CD4-positive, alpha-beta T cell treated with Interleukin-4 for 1 hour (primary cell): ENCODE data around the gene SLCO2B1.
A peak's percentile ranks its signal among the peaks of the same experiment; 100 is the strongest.

Experiments
- DNase-seq, 2 donors: peaks; one replicate each; pipeline ENCODE4 v3.0.0-alpha.2; 2020 to 2022

SLCO2B1 gene

GRCh38 chr11:75145972-75146519, 4.9 kb upstream of the SLCO2B1 start:
- no peak for DNase-seq

- no peak for DNase-seq
Observed at GRCh38 chr11:75146711-75147110, 4.2 kb upstream of the SLCO2B1 start.

GRCh38 chr11:75147191-75147874, 3.6 kb upstream of the SLCO2B1 start:
- DNase-seq: no peak

- DNase-seq: peak in 1 of 2 donors; percentile 30
Observed at GRCh38 chr11:75147875-75148263, 3.0 kb upstream of the SLCO2B1 start.

- no peak for DNase-seq
Observed at GRCh38 chr11:75148436-75148983, 2.4 kb upstream of the SLCO2B1 start.

GRCh38 chr11:75149766-75150465, 991 bp upstream of the SLCO2B1 start:
- DNase-seq: no peak

DNA sequence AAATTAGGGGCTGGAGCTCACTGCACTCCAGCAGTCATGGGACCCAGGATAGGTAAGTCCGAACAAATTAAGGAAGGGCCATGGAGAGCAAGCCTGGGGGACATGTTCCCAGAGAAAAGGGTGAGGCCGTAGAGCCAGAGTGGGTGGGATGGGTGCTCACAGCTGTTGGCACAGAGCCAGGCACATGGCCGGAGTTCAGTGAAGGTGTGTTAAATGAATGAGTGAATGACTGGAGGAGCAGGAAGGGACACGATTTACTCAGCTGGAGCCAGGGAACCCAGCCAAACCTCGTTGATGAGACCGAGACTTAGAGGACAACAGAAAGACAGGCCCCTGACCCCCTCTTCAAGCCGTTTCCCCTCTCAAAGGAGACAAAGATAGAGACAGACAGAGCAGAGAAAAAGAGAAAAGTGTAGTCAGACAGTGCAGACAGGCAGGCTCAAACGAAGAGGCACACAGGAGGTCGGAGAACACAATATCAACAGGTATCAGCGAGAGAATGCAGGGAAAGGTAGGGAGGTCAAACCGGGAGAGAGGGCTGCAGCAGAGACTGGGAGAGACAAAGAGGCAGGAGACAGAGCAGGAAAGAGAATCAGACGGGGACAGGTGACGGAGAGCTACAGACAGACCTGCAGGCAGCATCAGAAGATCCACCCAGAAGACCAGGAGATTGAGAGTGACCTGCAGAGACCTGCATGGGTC, 590 bp downstream of the SLCO2B1 start:
- DNase-seq: no peak

GRCh38 chr11:75152090-75152489, 1.2 kb downstream of the SLCO2B1 start:
- no peak for DNase-seq

GRCh38 chr11:75152651-75153427, 1.9 kb downstream of the SLCO2B1 start:
- no peak for DNase-seq

- no peak for DNase-seq
Observed at GRCh38 chr11:75154646-75155569, 4.0 kb downstream of the SLCO2B1 start.

DNA sequence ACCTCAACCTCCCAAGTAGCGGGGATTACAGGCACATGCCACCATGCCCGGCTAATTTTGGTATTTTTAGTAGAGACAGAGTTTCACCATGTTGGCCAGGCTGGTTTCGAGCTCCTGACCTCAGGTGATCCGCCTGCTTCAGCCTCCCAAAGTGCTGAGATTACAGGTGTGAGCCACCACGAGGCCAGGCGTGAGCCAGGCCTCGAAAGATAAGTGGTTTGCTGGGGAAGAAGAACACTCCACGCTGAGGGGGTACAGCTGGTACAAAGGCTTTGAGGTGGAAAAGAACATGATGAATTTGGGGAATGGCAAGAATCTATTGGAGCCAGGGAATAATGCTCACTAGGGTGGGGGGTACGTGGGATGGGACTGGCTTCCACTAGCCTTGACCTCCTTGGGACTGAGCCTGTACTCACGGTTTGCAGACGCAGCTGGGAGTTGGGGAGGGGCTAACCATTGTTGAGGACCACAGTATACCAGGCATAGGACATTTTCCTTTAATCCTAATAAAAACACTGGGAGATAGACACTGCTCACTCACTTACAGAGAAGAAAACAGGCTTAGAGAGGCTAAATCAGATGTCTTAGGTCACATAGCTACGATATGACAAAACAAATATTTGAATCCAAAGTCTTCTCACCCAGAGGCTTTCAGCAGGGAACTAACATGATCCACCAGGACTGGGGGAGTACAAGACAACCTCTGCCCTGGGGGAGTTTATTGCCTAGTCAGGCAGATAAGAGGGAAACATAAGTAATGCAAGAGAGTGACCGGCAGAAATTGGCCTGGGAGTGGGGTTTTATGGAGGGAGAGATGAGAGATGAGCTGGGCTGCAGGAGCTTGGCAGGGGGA, 4.9 kb downstream of the SLCO2B1 start:
- DNase-seq: no peak

GRCh38 chr11:75158241-75158640, 7.3 kb downstream of the SLCO2B1 start:
- no peak for DNase-seq

GRCh38 chr11:75158696-75159150, 7.8 kb downstream of the SLCO2B1 start:
- DNase-seq: no peak

DNA sequence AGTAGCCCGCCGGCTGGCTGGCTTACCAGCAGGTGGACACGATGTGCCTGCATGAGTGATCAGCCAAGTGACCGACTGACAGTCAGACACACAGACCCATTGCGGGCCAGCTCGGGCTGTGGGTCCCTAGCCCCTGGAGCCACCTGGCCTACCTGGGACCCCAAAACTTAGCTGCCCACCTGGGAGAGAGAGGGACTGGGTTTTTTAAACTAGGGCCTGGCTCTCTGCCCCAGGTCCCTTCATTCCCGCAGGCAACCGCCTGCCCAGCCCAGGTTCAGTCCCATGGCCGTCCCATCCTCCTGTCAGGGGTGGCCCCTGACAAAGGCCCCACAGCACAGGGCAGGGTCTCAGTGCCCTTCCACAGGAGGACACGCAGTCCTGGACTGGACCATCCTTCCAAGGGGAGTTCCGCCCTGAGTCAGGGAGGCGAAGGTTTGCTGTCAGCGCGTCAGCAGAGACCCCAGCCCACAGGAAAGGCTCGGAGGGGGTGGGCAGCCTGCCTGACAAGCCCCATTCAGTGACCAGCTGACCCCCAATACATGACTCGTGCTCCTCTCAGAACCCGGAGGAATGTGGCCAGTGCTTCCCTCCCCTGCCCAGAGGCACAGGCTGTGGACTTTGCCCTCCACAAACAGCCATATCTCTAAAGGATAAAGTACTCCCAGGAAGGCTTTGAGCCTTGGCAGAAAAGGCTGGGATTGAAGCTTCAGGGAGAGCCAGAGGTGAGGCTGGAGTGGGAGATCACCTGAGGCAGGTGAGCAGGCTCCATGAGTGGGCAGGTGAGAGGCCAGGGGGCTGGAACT, 8.4 kb downstream of the SLCO2B1 start:
- no peak for DNase-seq

DNA sequence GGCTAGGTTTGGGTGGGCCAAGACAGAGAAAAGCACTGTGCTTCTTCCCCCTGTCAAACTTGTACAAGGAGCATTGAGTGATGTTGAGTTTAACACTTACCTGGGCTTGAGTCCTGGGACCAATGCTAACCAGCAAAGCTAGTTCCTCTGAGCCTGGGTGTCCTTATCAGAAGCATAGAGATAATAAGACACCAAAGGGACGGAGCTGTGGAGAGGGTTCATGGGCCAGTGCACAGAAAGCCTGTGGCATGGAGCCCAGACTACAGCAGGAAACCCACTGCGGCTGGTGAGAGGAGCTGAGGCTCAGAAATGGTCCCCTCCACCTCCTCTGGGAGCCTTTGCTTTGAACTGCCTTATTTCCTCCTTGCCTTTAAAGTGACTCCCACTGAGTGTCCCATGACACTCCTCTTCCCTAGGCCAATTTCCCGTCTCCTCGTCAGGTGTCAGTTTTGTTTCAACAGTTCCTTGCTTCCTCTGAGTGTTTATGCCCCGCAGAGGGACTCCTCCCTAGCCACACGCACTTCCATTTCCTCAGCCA, 9.4 kb downstream of the SLCO2B1 start:
- DNase-seq: no peak

- no peak for DNase-seq
Observed at GRCh38 chr11:75160880-75161279, 10.0 kb downstream of the SLCO2B1 start.

GRCh38 chr11:75161506-75162095, 10.7 kb downstream of the SLCO2B1 start:
- DNase-seq: no peak

- no peak for DNase-seq
Observed at GRCh38 chr11:75162954-75163353, 12.0 kb downstream of the SLCO2B1 start.
